ENCODE results near the gene CLDN4.
"Not testable (repeated sequence)": the region's sequence is repeated elsewhere in the genome, so short reads cannot be mapped to it uniquely, and the experiment has no call there.

The CLDN4 gene

GRCh38 chr7:73844848-73845460 lies 14.2 kb downstream of the CLDN4 start:
- peak; percentile 44 for DNase-seq (ENCODE audit: low read depth, low spot score)
- in situ Hi-C loops (cut with HindIII; ENCODE audit: low sequenced_read_pairs): no loop called here
- no peak overlapping the region for H3K4me3 ChIP-seq (ENCODE audit: low read depth, low read length)
- TF ChIP-seq CTCF (IDR thresholded peaks at IDR 0.05; ENCODE audit: low read depth, low read length): no peak

GRCh38 chr7:73845701-73846195 lies 15.0 kb downstream of the CLDN4 start:
- H3K4me3 ChIP-seq (ENCODE audit: low read depth, low read length); DNase-seq (ENCODE audit: low read depth, low spot score); in situ Hi-C loops (cut with HindIII; ENCODE audit: low sequenced_read_pairs): not testable (repeated sequence)

- no peak for DNase-seq (ENCODE audit: low read depth, low spot score)
- in situ Hi-C loops (cut with HindIII; ENCODE audit: low sequenced_read_pairs): no loop called here
These were observed 17.3 kb downstream of the CLDN4 start for GRCh38 chr7:73847941-73848723.

GRCh38 chr7:73850781-73851207 lies 20.0 kb downstream of the CLDN4 start:
- no peak overlapping the region for H3K4me3 ChIP-seq (ENCODE audit: low read depth, low read length)
- peak; percentile 98 for DNase-seq (ENCODE audit: low read depth, low spot score)
- TF ChIP-seq CTCF (IDR thresholded peaks at IDR 0.05; ENCODE audit: low read depth, low read length): no peak
- in situ Hi-C loops (cut with HindIII; ENCODE audit: low sequenced_read_pairs): no loop called here

More at GRCh38 chr7:73847941-73848723, 17.3 kb downstream of the CLDN4 start:
- TF ChIP-seq CTCF (IDR thresholded peaks at IDR 0.05; ENCODE audit: low read depth, low read length): no peak
- H3K4me3 ChIP-seq (ENCODE audit: low read depth, low read length): no peak overlapping the region

GRCh38 chr7:73851410-73852338 lies 20.9 kb downstream of the CLDN4 start:
- in situ Hi-C loops (cut with HindIII; ENCODE audit: low sequenced_read_pairs): no loop called here
- no peak overlapping the region for H3K4me3 ChIP-seq (ENCODE audit: low read depth, low read length)
- TF ChIP-seq CTCF (IDR thresholded peaks at IDR 0.05; ENCODE audit: low read depth, low read length): no peak
- DNase-seq (ENCODE audit: low read depth, low spot score): peak; percentile 97

- H3K4me3 ChIP-seq (ENCODE audit: low read depth, low read length): no peak overlapping the region
- in situ Hi-C loops (cut with HindIII; ENCODE audit: low sequenced_read_pairs): no loop called here
- TF ChIP-seq CTCF (IDR thresholded peaks at IDR 0.05; ENCODE audit: low read depth, low read length): no peak
- no peak for DNase-seq (ENCODE audit: low read depth, low spot score)
These were observed 21.7 kb downstream of the CLDN4 start for GRCh38 chr7:73852500-73852899.

Measured in astrocyte of the spinal cord (primary cell).